H9 (cell line): ENCODE data around the gene ARID1B. TPM values are rescaled to one million over a fixed set of nuclear protein-coding genes. Genes with fewer than 3 reads are reported as not detected.

Experiments used
- DNase-seq: peaks from one replicate; pipeline ENCODE4 v3.0.0-alpha.2; 2017
- H2AFZ ChIP-seq: one replicate; pipeline ENCODE4 v1.6.1; 2013; ENCODE audit warnings: mild to moderate bottlenecking, low read length, control low read depth, moderate library complexity
- H2AK5ac ChIP-seq: 2 replicates; pipeline ENCODE4 v1.6.1; 2013; ENCODE audit warnings: low read length, control low read depth, mixed read lengths; ENCODE audit not compliant: insufficient read length
- H2BK120ac ChIP-seq: one replicate; pipeline ENCODE4 v1.6.1; 2013; ENCODE audit warnings: low read depth, mild to moderate bottlenecking, low read length, control low read depth, inconsistent platforms; ENCODE audit not compliant: poor library complexity, severe bottlenecking
- H2BK12ac ChIP-seq: 2 replicates; pipeline ENCODE4 v1.6.1; 2013; ENCODE audit warnings: low read length, control low read depth, mixed read lengths, low read depth; ENCODE audit not compliant: insufficient read length
- H2BK15ac ChIP-seq: 2 replicates; pipeline ENCODE4 v1.6.1; 2013; ENCODE audit warnings: low read depth, low read length, control low read depth
- H2BK20ac ChIP-seq: one replicate; pipeline ENCODE4 v1.6.1; 2013; ENCODE audit warnings: low read depth, mild to moderate bottlenecking, low read length, control low read depth, inconsistent platforms; ENCODE audit not compliant: poor library complexity, severe bottlenecking
- H2BK5ac ChIP-seq: 2 replicates; pipeline ENCODE4 v1.6.1; 2013; ENCODE audit warnings: low read length, control low read depth, mixed read lengths; ENCODE audit not compliant: insufficient read length
- H3K14ac ChIP-seq: 2 replicates; pipeline ENCODE4 v1.6.1; 2013; ENCODE audit warnings: low read length, control low read depth; ENCODE audit not compliant: insufficient read depth
- H3K18ac ChIP-seq: 2 replicates; pipeline ENCODE4 v1.6.1; 2013; ENCODE audit warnings: low read depth, mild to moderate bottlenecking, mixed read lengths, low read length, control low read depth; ENCODE audit not compliant: insufficient read length
- H3K23ac ChIP-seq: 2 replicates; pipeline ENCODE4 v1.6.1; 2013; ENCODE audit warnings: low read length, control low read depth, mixed read lengths, low read depth; ENCODE audit not compliant: insufficient read length
- H3K23me2 ChIP-seq: 2 replicates; pipeline ENCODE4 v1.6.1; 2013; ENCODE audit warnings: low read depth, mild to moderate bottlenecking, mixed read lengths, low read length, control low read depth; ENCODE audit not compliant: insufficient read length, poor library complexity, severe bottlenecking
- H3K27ac ChIP-seq: 2 replicates; pipeline ENCODE4 v1.5.1; 2013; ENCODE audit warnings: low read length, control low read depth, mixed read lengths, low read depth; ENCODE audit not compliant: insufficient read length
- H3K27me3 ChIP-seq: 2 replicates; pipeline ENCODE4 v1.6.1; 2013; ENCODE audit warnings: low read length, control low read depth, inconsistent platforms; ENCODE audit not compliant: insufficient read depth
- H3K4ac ChIP-seq: 2 replicates; pipeline ENCODE4 v1.6.1; 2013; ENCODE audit warnings: low read depth, mild to moderate bottlenecking, control low read depth, inconsistent platforms, low read length, moderate library complexity
- H3K4me1 ChIP-seq: 2 replicates; pipeline ENCODE4 v1.6.1; 2013; ENCODE audit warnings: low read length, control low read depth, inconsistent platforms; ENCODE audit not compliant: insufficient read depth
- H3K4me2 ChIP-seq: 2 replicates; pipeline ENCODE4 v1.6.1; 2013; ENCODE audit warnings: low read length, control low read depth, mixed read lengths; ENCODE audit not compliant: insufficient read length, insufficient read depth
- H3K56ac ChIP-seq: 2 replicates; pipeline ENCODE4 v1.6.1; 2013; ENCODE audit warnings: low read depth, mild to moderate bottlenecking, mixed read lengths, low read length, control low read depth; ENCODE audit not compliant: insufficient read length
- H3K79me1 ChIP-seq: 2 replicates; pipeline ENCODE4 v1.6.1; 2013; ENCODE audit warnings: low read depth, mild to moderate bottlenecking, moderate library complexity, low read length, control low read depth, inconsistent platforms; ENCODE audit not compliant: insufficient read depth, poor library complexity, severe bottlenecking
- H3K79me2 ChIP-seq: 2 replicates; pipeline ENCODE4 v1.6.1; 2013; ENCODE audit warnings: low read length, control low read depth, inconsistent platforms; ENCODE audit not compliant: insufficient read depth
- H3K9ac ChIP-seq: 2 replicates; pipeline ENCODE4 v1.6.1; 2013; ENCODE audit warnings: low read length, control low read depth, mixed read lengths; ENCODE audit not compliant: insufficient read length; ENCODE audit errors: extremely low read depth
- H3K9me3 ChIP-seq: one replicate; pipeline ENCODE4 v1.6.1; 2013; ENCODE audit warnings: low read depth, low read length, inconsistent platforms; ENCODE audit not compliant: control insufficient read depth
- H3T11ph ChIP-seq: one replicate; pipeline ENCODE4 v1.6.1; 2013; ENCODE audit warnings: mild to moderate bottlenecking, low read length, control low read depth, inconsistent platforms
- H4K20me1 ChIP-seq: one replicate; pipeline ENCODE4 v1.6.1; 2013; ENCODE audit not compliant: control insufficient read depth, insufficient read length, insufficient read depth
- H4K5ac ChIP-seq: 2 replicates; pipeline ENCODE4 v1.6.1; 2013; ENCODE audit warnings: low read depth, mild to moderate bottlenecking, mixed read lengths, low read length, control low read depth; ENCODE audit not compliant: insufficient read length
- H4K8ac ChIP-seq: replicated peaks from 2 replicates; pipeline ENCODE4 v1.6.1; 2013; ENCODE audit warnings: low read length, control low read depth, mixed read lengths, low read depth; ENCODE audit not compliant: insufficient read length
- H4K91ac ChIP-seq: 2 replicates; pipeline ENCODE4 v1.6.1; 2013; ENCODE audit warnings: low read depth, mild to moderate bottlenecking, moderate library complexity, mixed read lengths, low read length, control low read depth; ENCODE audit not compliant: insufficient read length
- H3K27ac Mint-ChIP-seq, 3 experiments: 2 replicates in 2 of 3; 3 replicates in 1 of 3; pipeline ENCODE4 v1.8.0; 2020 to 2021; ENCODE audit warnings: mixed read lengths in 3 of 3, mild to moderate bottlenecking in 1 of 3, moderate library complexity in 1 of 3
- H3K27me3 Mint-ChIP-seq: 2 replicates; pipeline ENCODE4 v1.8.0; 2021; ENCODE audit warnings: low read depth, mild to moderate bottlenecking, moderate library complexity, mixed read lengths
- H3K36me3 Mint-ChIP-seq, 3 experiments: 2 replicates in 2 of 3; 3 replicates in 1 of 3; pipeline ENCODE4 v1.8.0; 2020 to 2021; ENCODE audit warnings: low read depth in 3 of 3, mixed read lengths in 3 of 3; ENCODE audit not compliant: insufficient read depth in 1 of 3
- H3K4me1 Mint-ChIP-seq, 2 experiments: 2 replicates each; pipeline ENCODE4 v1.8.0; 2020; ENCODE audit warnings: mixed read lengths in 2 of 2
- H3K4me3 Mint-ChIP-seq, 2 experiments: 2 replicates in 1 of 2; 3 replicates in 1 of 2; pipeline ENCODE4 v1.8.0; 2020 to 2021; ENCODE audit warnings: mild to moderate bottlenecking in 2 of 2, mixed read lengths in 2 of 2, moderate library complexity in 1 of 2
- H3K9me3 Mint-ChIP-seq, 2 experiments: 2 replicates in 1 of 2; 3 replicates in 1 of 2; pipeline ENCODE4 v1.8.0; 2020; ENCODE audit warnings: mild to moderate bottlenecking in 2 of 2, mixed read lengths in 2 of 2, moderate library complexity in 1 of 2
- WGBS: extraction: QIAGEN DNeasy Blood & Tissue Kit; methylation state at CpG from one replicate; pipeline ENCODE4 v1.1.7; 2013; ENCODE audit warnings: missing lambda C conversion rate, low lambda C conversion rate, mixed read lengths; ENCODE audit not compliant: insufficient read length; ENCODE audit errors: extremely low coverage; 5-methylcytosine and 5-hydroxymethylcytosine counted together
- total RNA-seq: library from RNA; stranded (reverse); gene quantifications from 2 replicates; pipeline ENCODE4 v1.2.1, GENCODE V29; 2021
- TF ChIP-seq, protein P1 (sequence below): fragments of 200-600 bp; sonication (generic); conservative IDR thresholded peaks from 3 replicates; pipeline ENCODE4 v1.8.0; 2021; ENCODE audit warnings: antibody characterized with exemption, mild to moderate bottlenecking

Gene ARID1B
- total RNA-seq, 1 experiment from 2014 or later: 88.2 TPM

DNA sequence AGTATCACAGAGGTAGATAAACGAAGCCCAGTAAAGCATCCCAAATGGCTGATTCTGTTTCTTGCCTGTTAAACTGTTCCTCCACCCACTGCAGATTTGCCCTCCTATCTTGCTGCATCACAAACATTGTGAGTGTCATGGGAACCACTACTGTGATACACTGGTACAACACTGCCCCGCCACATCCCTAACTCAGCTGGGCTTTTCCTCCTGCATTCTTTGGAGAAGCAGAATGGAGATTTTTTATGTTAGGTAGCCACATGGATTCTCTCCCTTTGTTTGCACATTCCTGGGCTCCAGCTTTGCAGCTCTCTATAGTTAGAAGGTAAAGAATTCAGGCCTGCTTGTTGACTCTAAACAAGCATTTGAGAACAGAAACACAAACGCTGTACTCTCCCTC, 312.1 kb downstream of the ARID1B start:
- peaks cover 47 to 56% of the 10 kb centered on the region in 2 experiments for H3K4me1 Mint-ChIP-seq
- Histone ChIP-seq H3K4me2 (no peak overlapping the region), H4K5ac (no peak overlapping the region), H4K91ac (no peak overlapping the region), H3K18ac (no peak overlapping the region), H3K9me3 (no peaks in the 10 kb centered on the region), H3K23ac (no peak overlapping the region), H3K9ac (no peak overlapping the region), H3K27ac (peak overlapping the region; percentile 68), H3K79me2 (no peaks in the 10 kb centered on the region), H2BK5ac (no peak overlapping the region), H3K56ac (no peak overlapping the region), H3K4ac (no peak overlapping the region; the same call in 1 of the 2 replicates), H2AFZ (no peak overlapping the region), H4K8ac (no peak overlapping the region), H3K23me2 (no peaks in the 10 kb centered on the region), H3K4me1 (peaks cover 11% of the 10 kb centered on the region), H2AK5ac (no peak overlapping the region), H4K20me1 (no peaks in the 10 kb centered on the region), H2BK120ac (no peak overlapping the region), H3K27me3 (no peaks in the 10 kb centered on the region), H3T11ph (no peak overlapping the region), H2BK12ac (no peak overlapping the region), H3K79me1 (no peaks in the 10 kb centered on the region), H3K14ac (peak overlapping the region; percentile 82; the same call in 1 of the 2 replicates), H2BK20ac (no peak overlapping the region), H2BK15ac (no peak overlapping the region)
- TF ChIP-seq, protein P1, sequence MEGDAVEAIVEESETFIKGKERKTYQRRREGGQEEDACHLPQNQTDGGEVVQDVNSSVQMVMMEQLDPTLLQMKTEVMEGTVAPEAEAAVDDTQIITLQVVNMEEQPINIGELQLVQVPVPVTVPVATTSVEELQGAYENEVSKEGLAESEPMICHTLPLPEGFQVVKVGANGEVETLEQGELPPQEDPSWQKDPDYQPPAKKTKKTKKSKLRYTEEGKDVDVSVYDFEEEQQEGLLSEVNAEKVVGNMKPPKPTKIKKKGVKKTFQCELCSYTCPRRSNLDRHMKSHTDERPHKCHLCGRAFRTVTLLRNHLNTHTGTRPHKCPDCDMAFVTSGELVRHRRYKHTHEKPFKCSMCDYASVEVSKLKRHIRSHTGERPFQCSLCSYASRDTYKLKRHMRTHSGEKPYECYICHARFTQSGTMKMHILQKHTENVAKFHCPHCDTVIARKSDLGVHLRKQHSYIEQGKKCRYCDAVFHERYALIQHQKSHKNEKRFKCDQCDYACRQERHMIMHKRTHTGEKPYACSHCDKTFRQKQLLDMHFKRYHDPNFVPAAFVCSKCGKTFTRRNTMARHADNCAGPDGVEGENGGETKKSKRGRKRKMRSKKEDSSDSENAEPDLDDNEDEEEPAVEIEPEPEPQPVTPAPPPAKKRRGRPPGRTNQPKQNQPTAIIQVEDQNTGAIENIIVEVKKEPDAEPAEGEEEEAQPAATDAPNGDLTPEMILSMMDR: no peak
- peak overlapping the region in 1 of 2 experiments; percentile 28; a peak in 1 of 5 replicates for H3K4me3 Mint-ChIP-seq
- DNase-seq: peak; percentile 81
- H3K36me3 Mint-ChIP-seq: peaks cover 4 to 15% (median 13%) of the 10 kb centered on the region in 3 experiments; a peak in 6 of 7 replicates
- WGBS: no CpG with 5 or more reads among the region's 3 CpGs
- peak overlapping the region; percentile 31 to 94 (median 74) for H3K27ac Mint-ChIP-seq
- no peaks in the 10 kb centered on the region for H3K9me3 Mint-ChIP-seq
- H3K27me3 Mint-ChIP-seq: no peaks in the 10 kb centered on the region
